HepG2 (cell line): ENCODE measurements around the gene DDX10. TPM values are rescaled to one million over a fixed set of nuclear protein-coding genes. Genes with fewer than 3 reads are reported as not detected.

Experiments
- ATAC-seq: fragments of 200-7000 bp; cut with Tn5 transposase; 3 replicates; pipeline ENCODE4 v1.9.1; 2020; ENCODE audit warnings: mild to moderate bottlenecking, moderate library complexity
- BruUV-seq: library from RNA; stranded (reverse); fragments of 400-500 nt; replicated peaks from 2 replicates; lab custom pipeline; 2021; lab: Mats Ljungman, UMichigan
- CTCF ChIA-PET: fragments of 300-600 bp; formaldehyde crosslinking; extraction: SDS; loops from one replicate; lab custom pipeline; 2021; ENCODE audit warnings: low total read pairs, inconsistent platforms, low intra/inter-chr PET ratio; lab: Yijun Ruan, JAX
- POLR2A ChIA-PET: fragments of 350-600 bp; sonication (Branson Sonifier 250); formaldehyde crosslinking; loops from one replicate; lab custom pipeline; 2020; ENCODE audit warnings: antibody characterized with exemption, inconsistent platforms; lab: Yijun Ruan, JAX
- DNase-seq: peaks from one replicate; pipeline ENCODE4 v3.0.0-alpha.2; 2015; ENCODE audit warnings: low spot score
- FAIRE-seq: peaks from 3 replicates; lab custom pipeline; 2011; peaks lifted over from hg19 to GRCh38; lab: Jason Lieb, UNC
- H2AFZ ChIP-seq: one replicate; pipeline ENCODE4 v1.6.1; 2011; ENCODE audit warnings: low read length, inconsistent platforms
- H3K27ac ChIP-seq: fragments of 300-600 bp; 3 replicates; pipeline ENCODE4 v1.8.0; 2011; ENCODE audit warnings: mixed run types, mild to moderate bottlenecking, mixed read lengths, low read length, inconsistent platforms; ENCODE audit not compliant: insufficient read depth; ENCODE audit errors: extremely low read length
- H3K27me3 ChIP-seq, 2 experiments: fragments of 200-600 bp in 1 of 2; 2 replicates in 1 of 2; 3 replicates in 1 of 2; pipeline versions ENCODE4 v1.6.0 to v1.8.0; 2011; ENCODE audit warnings: low read length in 2 of 2, mild to moderate bottlenecking in 2 of 2, moderate library complexity in 2 of 2, inconsistent platforms in 1 of 2; ENCODE audit not compliant: insufficient read depth in 2 of 2, control insufficient read depth in 1 of 2
- H3K36me3 ChIP-seq, 2 experiments: fragments of 200-600 bp in 1 of 2; replicated peaks in 1 of 2; 2 replicates in 1 of 2; 3 replicates in 1 of 2; pipeline versions ENCODE4 v1.5.1 to v1.8.0; 2011; ENCODE audit warnings: low read length in 2 of 2, inconsistent platforms in 1 of 2; ENCODE audit not compliant: insufficient read depth in 2 of 2, control insufficient read depth in 1 of 2
- H3K4me1 ChIP-seq: 2 replicates; pipeline ENCODE4 v1.5.1; 2012; ENCODE audit warnings: low read length, inconsistent platforms; ENCODE audit not compliant: insufficient read depth
- H3K4me2 ChIP-seq: 2 replicates; pipeline ENCODE4 v1.6.0; 2011; ENCODE audit warnings: low read depth, low read length, inconsistent platforms
- H3K4me3 ChIP-seq, 3 experiments: fragments of 200-600 bp in 1 of 3; sonication (generic), shearing (Covaris generic) in 1 of 3; replicated peaks in 1 of 3; 2 replicates each; pipeline ENCODE4 v1.5.1; 2011 to 2016; ENCODE audit warnings: low read length in 3 of 3, inconsistent platforms in 2 of 3, low read depth in 2 of 3, mild to moderate bottlenecking in 2 of 3, control low read depth in 1 of 3, mixed read lengths in 1 of 3; ENCODE audit not compliant: insufficient read depth in 1 of 3
- H3K79me2 ChIP-seq: one replicate; pipeline ENCODE4 v1.6.1; 2011; ENCODE audit warnings: low read length, inconsistent platforms; ENCODE audit not compliant: insufficient read depth
- H3K9ac ChIP-seq: 2 replicates; pipeline ENCODE4 v1.6.0; 2011; ENCODE audit warnings: mild to moderate bottlenecking, low read depth, low read length, inconsistent platforms; ENCODE audit not compliant: insufficient read depth
- H3K9me3 ChIP-seq: 2 replicates; pipeline ENCODE4 v1.5.1; 2012; ENCODE audit warnings: mild to moderate bottlenecking, low read length
- H4K20me1 ChIP-seq: 2 replicates; pipeline ENCODE4 v1.6.0; 2011; ENCODE audit warnings: inconsistent platforms, mild to moderate bottlenecking, low read length, moderate library complexity; ENCODE audit not compliant: insufficient read depth
- HOXA3 ChIP-seq: sonication (generic); formaldehyde crosslinking; IDR thresholded peaks from 2 replicates; pipeline ENCODE4 v1.5.0; 2020; ENCODE audit warnings: missing genetic modification reagents
- KDM2A ChIP-seq: sonication (generic); formaldehyde crosslinking; IDR thresholded peaks from 2 replicates; pipeline ENCODE4 v1.4.0; 2020; ENCODE audit warnings: low read depth, missing genetic modification reagents, borderline replicate concordance
- KDM3A ChIP-seq: IDR thresholded peaks from 2 replicates; pipeline ENCODE4 v1.6.1; 2018; ENCODE audit warnings: low read depth, missing compliant biosample characterization
- PITX1 ChIP-seq: sonication (generic); formaldehyde crosslinking; IDR thresholded peaks from 2 replicates; pipeline ENCODE4 v1.5.1; 2020; ENCODE audit warnings: mild to moderate bottlenecking, missing genetic modification reagents
- STAG1 ChIP-seq: sonication (generic); formaldehyde crosslinking; IDR thresholded peaks from 2 replicates; pipeline ENCODE4 v1.4.0; 2020; ENCODE audit warnings: missing genetic modification reagents
- ZNF138 ChIP-seq: sonication (generic); formaldehyde crosslinking; IDR thresholded peaks from 2 replicates; pipeline ENCODE4 v1.5.0; 2020; ENCODE audit warnings: mild to moderate bottlenecking, low read depth, missing genetic modification reagents
- ZNF331 ChIP-seq: sonication (generic); formaldehyde crosslinking; IDR thresholded peaks from 2 replicates; pipeline ENCODE4 v1.4.0; 2020; ENCODE audit warnings: missing genetic modification reagents
- ZNF672 ChIP-seq: sonication (generic); formaldehyde crosslinking; IDR thresholded peaks from 2 replicates; pipeline ENCODE4 v1.8.1; 2022; ENCODE audit warnings: missing genetic modification reagents
- ZNF775 ChIP-seq: sonication (generic); formaldehyde crosslinking; IDR thresholded peaks from 2 replicates; pipeline ENCODE4 v1.4.0; 2020; ENCODE audit warnings: missing genetic modification reagents, mild to moderate bottlenecking, moderate library complexity, borderline replicate concordance
- WGBS: methylation state at CpG from one replicate; pipeline ENCODE4 v1.1.6; 2017; ENCODE audit warnings: low lambda C conversion rate; 5-methylcytosine and 5-hydroxymethylcytosine counted together
- in situ Hi-C: cut with HindIII; loops from 2 replicates; pipeline ENCODE4 v1.10.0; 2017; ENCODE audit warnings: low pct_unique_long_range_greater_than_20kb; ENCODE audit not compliant: extremely low pct_ligation_motif_present
- intact Hi-C: fragments of 100-400 bp; cut with micrococcal nuclease; formaldehyde crosslinking; loops from one replicate; pipeline ENCODE4 v1.10.0; 2022; ENCODE audit not compliant: unreplicated experiment
- polyA plus RNA-seq, 8 experiments: library from polyadenylated mRNA; depleted of rRNA in 3 of 8; stranded (reverse) in 7 of 8; unstranded in 1 of 8; fragments of >200 nt; fragmentation: Illumina TruSeq in 4 of 8; extraction: Trizol in 4 of 8; gene quantifications; 2 replicates each; pipeline versions ENCODE4 v1.2.1 to v1.2.3, GENCODE V29; 2011 to 2016; ENCODE audit warnings: low read depth in 4 of 8, missing spikeins in 1 of 8, mixed read lengths in 1 of 8; ENCODE audit not compliant: insufficient read depth in 1 of 8
- total RNA-seq, 5 experiments: library from RNA; depleted of rRNA; stranded (reverse); fragments of >200 nt; fragmentation: Illumina TruSeq; extraction: Trizol; gene quantifications; 2 replicates each; pipeline ENCODE4 v1.2.3, GENCODE V29; 2016; ENCODE audit warnings: low read depth in 1 of 5
- TF ChIP-seq, protein P1 (sequence below): IDR thresholded peaks from 2 replicates; pipeline ENCODE4 v1.6.1; 2012; ENCODE audit warnings: low read length, improper control_type of control experiment
- TF ChIP-seq, protein P2 (sequence below): sonication (generic); formaldehyde crosslinking; IDR thresholded peaks from 2 replicates; pipeline ENCODE4 v1.8.1; 2023; ENCODE audit warnings: missing genetic modification reagents, mild to moderate bottlenecking, borderline replicate concordance
- TF ChIP-seq, protein P3 (sequence below): sonication (generic); formaldehyde crosslinking; IDR thresholded peaks from 2 replicates; pipeline ENCODE4 v1.4.0; 2020; ENCODE audit warnings: mild to moderate bottlenecking, missing genetic modification reagents, borderline replicate concordance
- TF ChIP-seq, protein P4 (sequence below): sonication (generic); formaldehyde crosslinking; IDR thresholded peaks from 2 replicates; pipeline ENCODE4 v1.8.0; 2022; ENCODE audit warnings: missing genetic modification reagents, mild to moderate bottlenecking, borderline replicate concordance

DDX10 gene
- total and polyA plus RNA-seq, 2 of the 13 experiments (the other 11 are each of a cell fraction or from before 2014, with no cell fraction given) = 17.0 to 32.0 TPM

DNA sequence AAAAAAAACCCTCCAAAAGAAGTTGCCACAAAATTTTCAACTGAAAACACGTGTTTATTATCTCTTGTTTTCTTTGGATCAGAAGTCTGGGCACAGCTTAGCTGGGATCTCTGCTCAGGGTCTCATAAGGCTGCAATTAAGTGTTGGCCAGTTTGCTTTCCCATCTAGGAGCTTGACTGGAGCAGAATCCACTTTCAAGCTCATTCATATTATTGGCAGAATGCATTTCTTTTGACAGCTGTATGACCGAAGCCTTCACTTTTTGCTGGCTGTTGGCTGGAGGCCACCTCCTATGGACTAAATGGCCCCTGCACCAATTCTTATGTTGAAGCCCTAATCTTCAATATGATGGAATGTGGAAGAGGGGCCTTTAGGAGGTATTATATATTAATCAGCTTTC is 139.6 kb downstream of the DDX10 start:
- no peak overlapping the region for H3K27ac ChIP-seq
- no peaks in the 10 kb centered on the region for H4K20me1 ChIP-seq
- no peak overlapping the region for H3K4me2 ChIP-seq
- WGBS = 92% methylated on average over 2 of the region's 2 CpGs
- no peak for FAIRE-seq
- no peak overlapping the region for H3K9ac ChIP-seq
- H3K4me1 ChIP-seq = peaks cover 3% of the 10 kb centered on the region
- H3K27me3 ChIP-seq = no peaks in the 10 kb centered on the region
- no peak overlapping the region for H2AFZ ChIP-seq
- ChIA-PET CTCF (no interaction called here), POLR2A (no interaction called here)
- in situ Hi-C loops (no loop called here), intact Hi-C loops (no loop called here)
- no peaks in the 10 kb centered on the region for H3K79me2 ChIP-seq
- H3K9me3 ChIP-seq = no peaks in the 10 kb centered on the region
- BruUV-seq = no TSS peak
- TF ChIP-seq KDM3A (CRISPR knock-in tag) (no peak), KDM2A (CRISPR knock-in tag) (no peak)
- DNase-seq = no peak
- no peaks in the 10 kb centered on the region for H3K36me3 ChIP-seq
- no peak for ATAC-seq
- H3K4me3 ChIP-seq = no peak overlapping the region

DNA sequence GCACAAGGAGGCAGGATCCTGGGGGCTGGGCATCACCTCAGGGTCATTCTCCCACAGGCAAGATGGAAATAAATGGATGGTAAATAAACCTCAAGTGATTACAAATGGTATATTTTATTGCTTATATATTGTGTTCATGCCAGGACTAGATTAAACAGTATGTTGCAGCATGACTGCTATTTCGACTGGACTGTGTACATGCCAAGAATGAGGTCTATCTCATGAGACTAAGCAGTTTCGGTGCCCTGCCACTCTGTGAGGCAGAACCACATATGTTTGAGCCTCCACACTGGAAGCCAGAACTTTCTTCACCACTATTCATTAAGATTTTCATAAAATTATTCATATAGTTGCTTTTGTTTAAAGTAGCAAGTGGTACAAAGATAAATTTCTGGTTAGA is 140.2 kb downstream of the DDX10 start:
- Histone ChIP-seq H3K27ac (no peak overlapping the region), H4K20me1 (no peaks in the 10 kb centered on the region), H3K27me3 (no peaks in the 10 kb centered on the region), H2AFZ (no peak overlapping the region), H3K9ac (no peak overlapping the region), H3K4me1 (no peaks in the 10 kb centered on the region), H3K9me3 (no peaks in the 10 kb centered on the region), H3K36me3 (no peaks in the 10 kb centered on the region), H3K4me2 (no peak overlapping the region), H3K79me2 (no peaks in the 10 kb centered on the region), H3K4me3 (no peak overlapping the region)
- DNase-seq (no peak), ATAC-seq (no peak), FAIRE-seq (no peak)
- 100% methylated on average over 2 of the region's 2 CpGs for WGBS
- intact Hi-C loops = no loop called here
- no TSS peak for BruUV-seq
- in situ Hi-C loops = no loop called here
- POLR2A ChIA-PET = no interaction called here
- CTCF ChIA-PET = no interaction called here
- no peak for TF ChIP-seq STAG1 (CRISPR knock-in tag)
- TF ChIP-seq, protein P1, sequence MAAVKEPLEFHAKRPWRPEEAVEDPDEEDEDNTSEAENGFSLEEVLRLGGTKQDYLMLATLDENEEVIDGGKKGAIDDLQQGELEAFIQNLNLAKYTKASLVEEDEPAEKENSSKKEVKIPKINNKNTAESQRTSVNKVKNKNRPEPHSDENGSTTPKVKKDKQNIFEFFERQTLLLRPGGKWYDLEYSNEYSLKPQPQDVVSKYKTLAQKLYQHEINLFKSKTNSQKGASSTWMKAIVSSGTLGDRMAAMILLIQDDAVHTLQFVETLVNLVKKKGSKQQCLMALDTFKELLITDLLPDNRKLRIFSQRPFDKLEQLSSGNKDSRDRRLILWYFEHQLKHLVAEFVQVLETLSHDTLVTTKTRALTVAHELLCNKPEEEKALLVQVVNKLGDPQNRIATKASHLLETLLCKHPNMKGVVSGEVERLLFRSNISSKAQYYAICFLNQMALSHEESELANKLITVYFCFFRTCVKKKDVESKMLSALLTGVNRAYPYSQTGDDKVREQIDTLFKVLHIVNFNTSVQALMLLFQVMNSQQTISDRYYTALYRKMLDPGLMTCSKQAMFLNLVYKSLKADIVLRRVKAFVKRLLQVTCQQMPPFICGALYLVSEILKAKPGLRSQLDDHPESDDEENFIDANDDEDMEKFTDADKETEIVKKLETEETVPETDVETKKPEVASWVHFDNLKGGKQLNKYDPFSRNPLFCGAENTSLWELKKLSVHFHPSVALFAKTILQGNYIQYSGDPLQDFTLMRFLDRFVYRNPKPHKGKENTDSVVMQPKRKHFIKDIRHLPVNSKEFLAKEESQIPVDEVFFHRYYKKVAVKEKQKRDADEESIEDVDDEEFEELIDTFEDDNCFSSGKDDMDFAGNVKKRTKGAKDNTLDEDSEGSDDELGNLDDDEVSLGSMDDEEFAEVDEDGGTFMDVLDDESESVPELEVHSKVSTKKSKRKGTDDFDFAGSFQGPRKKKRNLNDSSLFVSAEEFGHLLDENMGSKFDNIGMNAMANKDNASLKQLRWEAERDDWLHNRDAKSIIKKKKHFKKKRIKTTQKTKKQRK = no peak
- TF ChIP-seq, protein P2, sequence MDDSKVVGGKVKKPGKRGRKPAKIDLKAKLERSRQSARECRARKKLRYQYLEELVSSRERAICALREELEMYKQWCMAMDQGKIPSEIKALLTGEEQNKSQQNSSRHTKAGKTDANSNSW (CRISPR knock-in tag) = no peak
- TF ChIP-seq, protein P3, sequence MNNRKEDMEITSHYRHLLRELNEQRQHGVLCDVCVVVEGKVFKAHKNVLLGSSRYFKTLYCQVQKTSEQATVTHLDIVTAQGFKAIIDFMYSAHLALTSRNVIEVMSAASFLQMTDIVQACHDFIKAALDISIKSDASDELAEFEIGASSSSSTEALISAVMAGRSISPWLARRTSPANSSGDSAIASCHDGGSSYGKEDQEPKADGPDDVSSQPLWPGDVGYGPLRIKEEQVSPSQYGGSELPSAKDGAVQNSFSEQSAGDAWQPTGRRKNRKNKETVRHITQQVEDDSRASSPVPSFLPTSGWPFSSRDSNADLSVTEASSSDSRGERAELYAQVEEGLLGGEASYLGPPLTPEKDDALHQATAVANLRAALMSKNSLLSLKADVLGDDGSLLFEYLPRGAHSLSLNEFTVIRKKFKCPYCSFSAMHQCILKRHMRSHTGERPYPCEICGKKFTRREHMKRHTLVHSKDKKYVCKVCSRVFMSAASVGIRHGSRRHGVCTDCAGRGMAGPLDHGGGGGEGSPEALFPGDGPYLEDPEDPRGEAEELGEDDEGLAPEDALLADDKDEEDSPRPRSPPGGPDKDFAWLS = no peak
- TF ChIP-seq HOXA3 = no peak
- no peak for TF ChIP-seq PITX1 (CRISPR knock-in tag)
- no peak for TF ChIP-seq ZNF331 (CRISPR knock-in tag)
- TF ChIP-seq ZNF138 (CRISPR knock-in tag) = no peak
- TF ChIP-seq ZNF672 (CRISPR knock-in tag) = no peak
- no peak for TF ChIP-seq ZNF775 (CRISPR knock-in tag)
- TF ChIP-seq, protein P4, sequence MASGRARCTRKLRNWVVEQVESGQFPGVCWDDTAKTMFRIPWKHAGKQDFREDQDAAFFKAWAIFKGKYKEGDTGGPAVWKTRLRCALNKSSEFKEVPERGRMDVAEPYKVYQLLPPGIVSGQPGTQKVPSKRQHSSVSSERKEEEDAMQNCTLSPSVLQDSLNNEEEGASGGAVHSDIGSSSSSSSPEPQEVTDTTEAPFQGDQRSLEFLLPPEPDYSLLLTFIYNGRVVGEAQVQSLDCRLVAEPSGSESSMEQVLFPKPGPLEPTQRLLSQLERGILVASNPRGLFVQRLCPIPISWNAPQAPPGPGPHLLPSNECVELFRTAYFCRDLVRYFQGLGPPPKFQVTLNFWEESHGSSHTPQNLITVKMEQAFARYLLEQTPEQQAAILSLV (CRISPR knock-in tag) = no peak
